H9 (cell line): ENCODE results near the gene MPL. TPM values are rescaled to one million over a fixed set of nuclear protein-coding genes. Genes with fewer than 3 reads are reported as not detected.

ENCODE experiments used
- DNase-seq: peaks from one replicate; pipeline ENCODE4 v3.0.0-alpha.2; 2017
- H2AFZ ChIP-seq: one replicate; pipeline ENCODE4 v1.6.1; 2013; ENCODE audit warnings: mild to moderate bottlenecking, low read length, control low read depth, moderate library complexity
- H2AK5ac ChIP-seq: 2 replicates; pipeline ENCODE4 v1.6.1; 2013; ENCODE audit warnings: low read length, control low read depth, mixed read lengths; ENCODE audit not compliant: insufficient read length
- H2BK120ac ChIP-seq: one replicate; pipeline ENCODE4 v1.6.1; 2013; ENCODE audit warnings: low read depth, mild to moderate bottlenecking, low read length, control low read depth, inconsistent platforms; ENCODE audit not compliant: poor library complexity, severe bottlenecking
- H2BK12ac ChIP-seq: 2 replicates; pipeline ENCODE4 v1.6.1; 2013; ENCODE audit warnings: low read length, control low read depth, mixed read lengths, low read depth; ENCODE audit not compliant: insufficient read length
- H2BK15ac ChIP-seq: 2 replicates; pipeline ENCODE4 v1.6.1; 2013; ENCODE audit warnings: low read depth, low read length, control low read depth
- H2BK20ac ChIP-seq: one replicate; pipeline ENCODE4 v1.6.1; 2013; ENCODE audit warnings: low read depth, mild to moderate bottlenecking, low read length, control low read depth, inconsistent platforms; ENCODE audit not compliant: poor library complexity, severe bottlenecking
- H2BK5ac ChIP-seq: 2 replicates; pipeline ENCODE4 v1.6.1; 2013; ENCODE audit warnings: low read length, control low read depth, mixed read lengths; ENCODE audit not compliant: insufficient read length
- H3K14ac ChIP-seq: 2 replicates; pipeline ENCODE4 v1.6.1; 2013; ENCODE audit warnings: low read length, control low read depth; ENCODE audit not compliant: insufficient read depth
- H3K18ac ChIP-seq: 2 replicates; pipeline ENCODE4 v1.6.1; 2013; ENCODE audit warnings: low read depth, mild to moderate bottlenecking, mixed read lengths, low read length, control low read depth; ENCODE audit not compliant: insufficient read length
- H3K23ac ChIP-seq: 2 replicates; pipeline ENCODE4 v1.6.1; 2013; ENCODE audit warnings: low read length, control low read depth, mixed read lengths, low read depth; ENCODE audit not compliant: insufficient read length
- H3K23me2 ChIP-seq: 2 replicates; pipeline ENCODE4 v1.6.1; 2013; ENCODE audit warnings: low read depth, mild to moderate bottlenecking, mixed read lengths, low read length, control low read depth; ENCODE audit not compliant: insufficient read length, poor library complexity, severe bottlenecking
- H3K27ac ChIP-seq: 2 replicates; pipeline ENCODE4 v1.5.1; 2013; ENCODE audit warnings: low read length, control low read depth, mixed read lengths, low read depth; ENCODE audit not compliant: insufficient read length
- H3K27me3 ChIP-seq: 2 replicates; pipeline ENCODE4 v1.6.1; 2013; ENCODE audit warnings: low read length, control low read depth, inconsistent platforms; ENCODE audit not compliant: insufficient read depth
- H3K4ac ChIP-seq: 2 replicates; pipeline ENCODE4 v1.6.1; 2013; ENCODE audit warnings: low read depth, mild to moderate bottlenecking, control low read depth, inconsistent platforms, low read length, moderate library complexity
- H3K4me1 ChIP-seq: 2 replicates; pipeline ENCODE4 v1.6.1; 2013; ENCODE audit warnings: low read length, control low read depth, inconsistent platforms; ENCODE audit not compliant: insufficient read depth
- H3K4me2 ChIP-seq: 2 replicates; pipeline ENCODE4 v1.6.1; 2013; ENCODE audit warnings: low read length, control low read depth, mixed read lengths; ENCODE audit not compliant: insufficient read length, insufficient read depth
- H3K56ac ChIP-seq: 2 replicates; pipeline ENCODE4 v1.6.1; 2013; ENCODE audit warnings: low read depth, mild to moderate bottlenecking, mixed read lengths, low read length, control low read depth; ENCODE audit not compliant: insufficient read length
- H3K79me1 ChIP-seq: 2 replicates; pipeline ENCODE4 v1.6.1; 2013; ENCODE audit warnings: low read depth, mild to moderate bottlenecking, moderate library complexity, low read length, control low read depth, inconsistent platforms; ENCODE audit not compliant: insufficient read depth, poor library complexity, severe bottlenecking
- H3K79me2 ChIP-seq: 2 replicates; pipeline ENCODE4 v1.6.1; 2013; ENCODE audit warnings: low read length, control low read depth, inconsistent platforms; ENCODE audit not compliant: insufficient read depth
- H3K9ac ChIP-seq: 2 replicates; pipeline ENCODE4 v1.6.1; 2013; ENCODE audit warnings: low read length, control low read depth, mixed read lengths; ENCODE audit not compliant: insufficient read length; ENCODE audit errors: extremely low read depth
- H3K9me3 ChIP-seq: one replicate; pipeline ENCODE4 v1.6.1; 2013; ENCODE audit warnings: low read depth, low read length, inconsistent platforms; ENCODE audit not compliant: control insufficient read depth
- H3T11ph ChIP-seq: one replicate; pipeline ENCODE4 v1.6.1; 2013; ENCODE audit warnings: mild to moderate bottlenecking, low read length, control low read depth, inconsistent platforms
- H4K20me1 ChIP-seq: one replicate; pipeline ENCODE4 v1.6.1; 2013; ENCODE audit not compliant: control insufficient read depth, insufficient read length, insufficient read depth
- H4K5ac ChIP-seq: 2 replicates; pipeline ENCODE4 v1.6.1; 2013; ENCODE audit warnings: low read depth, mild to moderate bottlenecking, mixed read lengths, low read length, control low read depth; ENCODE audit not compliant: insufficient read length
- H4K8ac ChIP-seq: replicated peaks from 2 replicates; pipeline ENCODE4 v1.6.1; 2013; ENCODE audit warnings: low read length, control low read depth, mixed read lengths, low read depth; ENCODE audit not compliant: insufficient read length
- H4K91ac ChIP-seq: 2 replicates; pipeline ENCODE4 v1.6.1; 2013; ENCODE audit warnings: low read depth, mild to moderate bottlenecking, moderate library complexity, mixed read lengths, low read length, control low read depth; ENCODE audit not compliant: insufficient read length
- H3K27ac Mint-ChIP-seq, 3 experiments: 2 replicates in 2 of 3; 3 replicates in 1 of 3; pipeline ENCODE4 v1.8.0; 2020 to 2021; ENCODE audit warnings: mixed read lengths in 3 of 3, mild to moderate bottlenecking in 1 of 3, moderate library complexity in 1 of 3
- H3K27me3 Mint-ChIP-seq: 2 replicates; pipeline ENCODE4 v1.8.0; 2021; ENCODE audit warnings: low read depth, mild to moderate bottlenecking, moderate library complexity, mixed read lengths
- H3K36me3 Mint-ChIP-seq, 3 experiments: 2 replicates in 2 of 3; 3 replicates in 1 of 3; pipeline ENCODE4 v1.8.0; 2020 to 2021; ENCODE audit warnings: low read depth in 3 of 3, mixed read lengths in 3 of 3; ENCODE audit not compliant: insufficient read depth in 1 of 3
- H3K4me1 Mint-ChIP-seq, 2 experiments: 2 replicates each; pipeline ENCODE4 v1.8.0; 2020; ENCODE audit warnings: mixed read lengths in 2 of 2
- H3K4me3 Mint-ChIP-seq, 2 experiments: 2 replicates in 1 of 2; 3 replicates in 1 of 2; pipeline ENCODE4 v1.8.0; 2020 to 2021; ENCODE audit warnings: mild to moderate bottlenecking in 2 of 2, mixed read lengths in 2 of 2, moderate library complexity in 1 of 2
- H3K9me3 Mint-ChIP-seq, 2 experiments: 2 replicates in 1 of 2; 3 replicates in 1 of 2; pipeline ENCODE4 v1.8.0; 2020; ENCODE audit warnings: mild to moderate bottlenecking in 2 of 2, mixed read lengths in 2 of 2, moderate library complexity in 1 of 2
- CTCF ChIP-seq: fragments of 200-600 bp; sonication (generic); conservative IDR thresholded peaks from 3 replicates; pipeline ENCODE4 v1.8.0; 2021; ENCODE audit warnings: antibody characterized with exemption, mild to moderate bottlenecking
- total RNA-seq: library from RNA; stranded (reverse); gene quantifications from 2 replicates; pipeline ENCODE4 v1.2.1, GENCODE V29; 2021

The MPL gene
- total RNA-seq, 1 experiment from 2014 or later = not detected

DNA sequence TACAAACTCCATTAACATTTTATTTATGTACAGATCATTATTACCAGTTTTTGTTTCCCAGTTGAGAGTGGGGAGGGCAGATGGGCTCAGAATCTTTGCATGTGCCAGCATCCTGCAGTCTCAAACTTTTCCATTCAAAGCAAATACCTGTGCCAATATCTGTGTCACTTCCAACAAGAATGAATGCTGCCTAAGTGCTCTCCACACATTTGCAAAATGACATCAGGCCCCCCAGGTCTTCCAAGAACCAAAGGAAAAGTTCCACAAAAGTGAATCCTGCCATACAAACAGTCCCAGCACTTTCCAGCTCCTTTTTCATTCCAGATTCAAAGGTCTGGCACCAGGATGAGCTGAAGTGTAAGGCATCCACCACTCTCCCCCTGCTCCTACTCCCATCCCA lies 38.5 kb upstream of the MPL start:
- H3K27ac Mint-ChIP-seq = peak overlapping the region in 1 of 3 experiments; percentile 53; a peak in 2 of 7 replicates
- Histone ChIP-seq H2BK12ac (no peak overlapping the region), H4K5ac (no peak overlapping the region), H3K79me1 (no peaks in the 10 kb centered on the region), H4K91ac (no peak overlapping the region), H3K14ac (no peak overlapping the region), H4K8ac (no peak overlapping the region), H2BK120ac (no peak overlapping the region), H3T11ph (no peak overlapping the region), H3K4me2 (no peak overlapping the region), H3K27me3 (no peaks in the 10 kb centered on the region), H3K56ac (no peak overlapping the region), H3K4me1 (peaks cover 9% of the 10 kb centered on the region), H2BK20ac (no peak overlapping the region), H2AFZ (no peak overlapping the region), H3K9ac (no peak overlapping the region), H3K27ac (no peak overlapping the region), H3K79me2 (no peaks in the 10 kb centered on the region), H3K23me2 (no peaks in the 10 kb centered on the region), H2BK5ac (no peak overlapping the region), H3K23ac (no peak overlapping the region), H3K9me3 (no peaks in the 10 kb centered on the region), H4K20me1 (no peaks in the 10 kb centered on the region), H3K18ac (no peak overlapping the region), H2AK5ac (no peak overlapping the region), H2BK15ac (no peak overlapping the region), H3K4ac (no peak overlapping the region)
- H3K4me1 Mint-ChIP-seq = peaks cover 45 to 61% of the 10 kb centered on the region in 2 experiments
- no peaks in the 10 kb centered on the region for H3K36me3 Mint-ChIP-seq
- no peak overlapping the region for H3K4me3 Mint-ChIP-seq
- peaks cover 1% of the 10 kb centered on the region; the same call in 1 of the 2 replicates for H3K27me3 Mint-ChIP-seq
- DNase-seq = no peak
- TF ChIP-seq CTCF = no peak
- no peaks in the 10 kb centered on the region for H3K9me3 Mint-ChIP-seq
